GM12878 (cell line): ENCODE measurements around the gene TMEM94. TPM values are rescaled to one million over a fixed set of nuclear protein-coding genes. Genes with fewer than 3 reads are reported as not detected.

Source experiments
- ATAC-seq: fragments of 200-7000 bp; cut with Tn5 transposase; 3 replicates; pipeline ENCODE4 v1.9.1; 2020; ENCODE audit warnings: mild to moderate bottlenecking, moderate library complexity
- BruUV-seq: library from RNA; stranded (reverse); fragments of 400-500 nt; replicated peaks from 2 replicates; lab custom pipeline; 2021; lab: Mats Ljungman, UMichigan
- CTCF ChIA-PET: fragments of 300-600 bp; sonication (Branson Sonifier 250); formaldehyde crosslinking; extraction: SDS; loops from one replicate; lab custom pipeline; 2021; ENCODE audit warnings: inconsistent platforms; lab: Yijun Ruan, JAX
- POLR2A ChIA-PET: fragments of 350-600 bp; formaldehyde crosslinking; extraction: SDS; loops from one replicate; lab custom pipeline; 2021; ENCODE audit warnings: inconsistent platforms; lab: Charles Lee
- RAD21 ChIA-PET: fragments of 300-600 bp; sonication (Branson Sonifier 250); formaldehyde crosslinking; loops from one replicate; lab custom pipeline; 2023; ENCODE audit warnings: antibody characterized with exemption; ENCODE audit not compliant: unreplicated experiment; lab: Charles Lee
- SMC1A ChIA-PET: fragments of 300-600 bp; sonication (Branson Sonifier 250); formaldehyde crosslinking; loops from one replicate; lab custom pipeline; 2023; ENCODE audit not compliant: unreplicated experiment, uncharacterized antibody; lab: Charles Lee
- DNase-seq: peaks from one replicate; pipeline ENCODE4 v3.0.0-alpha.2; 2011; ENCODE audit warnings: low read depth, low spot score
- FAIRE-seq: peaks from 3 replicates; lab custom pipeline; 2011; peaks lifted over from hg19 to GRCh38; lab: Jason Lieb, UNC
- H2AFZ ChIP-seq: 2 replicates; pipeline ENCODE4 v1.6.0; 2011; ENCODE audit warnings: low read depth, low read length, control low read depth; ENCODE audit not compliant: control insufficient read depth
- H3K27ac ChIP-seq: 2 replicates; pipeline ENCODE4 v1.5.1; 2011; ENCODE audit warnings: control low read depth; ENCODE audit not compliant: control insufficient read depth, insufficient read depth
- H3K27me3 ChIP-seq, 2 experiments: replicated peaks in 1 of 2; 2 replicates each; pipeline versions ENCODE4 v1.6.0 to v1.6.1; 2011; ENCODE audit warnings: low read length in 1 of 2; ENCODE audit not compliant: control insufficient read depth in 2 of 2, insufficient read depth in 2 of 2
- H3K36me3 ChIP-seq, 2 experiments: 2 replicates each; pipeline ENCODE4 v1.5.1; 2011; ENCODE audit warnings: low read length in 1 of 2; ENCODE audit not compliant: control insufficient read depth in 2 of 2, insufficient read depth in 2 of 2
- H3K4me1 ChIP-seq: 2 replicates; pipeline ENCODE4 v1.6.1; 2011; ENCODE audit warnings: mild to moderate bottlenecking, low read length, moderate library complexity, mixed read lengths; ENCODE audit not compliant: control insufficient read depth, insufficient read depth
- H3K4me2 ChIP-seq: 2 replicates; pipeline ENCODE4 v1.6.0; 2011; ENCODE audit warnings: control low read depth; ENCODE audit not compliant: control insufficient read depth, insufficient read depth
- H3K4me3 ChIP-seq: fragments of 200-600 bp; sonication (generic); 2 replicates; pipeline ENCODE4 v1.5.1; 2016
- H3K79me2 ChIP-seq: 2 replicates; pipeline ENCODE4 v1.6.0; 2011; ENCODE audit warnings: low read length; ENCODE audit not compliant: control insufficient read depth, insufficient read depth
- H3K9ac ChIP-seq: 2 replicates; pipeline ENCODE4 v1.8.0; 2011; ENCODE audit warnings: low read length, control low read depth, mixed read lengths; ENCODE audit not compliant: control insufficient read depth, insufficient read depth
- H3K9me3 ChIP-seq: replicated peaks from 3 replicates; pipeline ENCODE4 v1.5.1; 2011; ENCODE audit warnings: mild to moderate bottlenecking, low read length; ENCODE audit not compliant: control insufficient read depth, insufficient read depth
- H4K20me1 ChIP-seq: 2 replicates; pipeline ENCODE4 v1.6.0; 2011; ENCODE audit not compliant: control insufficient read depth, insufficient read depth
- BCLAF1 ChIP-seq: fragments of 450-650 bp; IDR thresholded peaks from 2 replicates; pipeline ENCODE4 v1.6.1; 2017; ENCODE audit warnings: antibody characterized with exemption, mild to moderate bottlenecking, moderate library complexity
- CREB1 ChIP-seq: IDR thresholded peaks from 2 replicates; pipeline ENCODE4 v1.6.1; 2012; ENCODE audit warnings: low read depth, mild to moderate bottlenecking, inconsistent platforms
- CREM ChIP-seq: IDR thresholded peaks from 2 replicates; pipeline ENCODE4 v1.6.1; 2014; ENCODE audit warnings: antibody characterized with exemption, low read depth
- HDGF ChIP-seq: fragments of 450-650 bp; IDR thresholded peaks from 2 replicates; pipeline ENCODE4 v1.6.1; 2016; ENCODE audit warnings: antibody characterized with exemption
- MEF2A ChIP-seq: IDR thresholded peaks from 2 replicates; pipeline ENCODE4 v1.6.1; 2011; ENCODE audit warnings: low read depth, mild to moderate bottlenecking, low read length, moderate library complexity; ENCODE audit not compliant: insufficient read depth
- MTA3 ChIP-seq: IDR thresholded peaks from 2 replicates; pipeline ENCODE4 v1.6.1; 2012; ENCODE audit warnings: low read length, inconsistent platforms, borderline replicate concordance
- POU2F2 ChIP-seq: IDR thresholded peaks from 3 replicates; pipeline ENCODE4 v1.6.1; 2011; ENCODE audit warnings: low read depth, mild to moderate bottlenecking, low read length, borderline replicate concordance
- SRF ChIP-seq, 2 experiments: IDR thresholded peaks; 2 replicates each; pipeline ENCODE4 v1.6.1; 2011; ENCODE audit warnings: low read depth in 2 of 2, low read length in 2 of 2, mild to moderate bottlenecking in 1 of 2, moderate library complexity in 1 of 2
- ZNF24 ChIP-seq: fragments of 450-650 bp; IDR thresholded peaks from 2 replicates; pipeline ENCODE4 v1.6.1; 2017; ENCODE audit warnings: antibody characterized with exemption, mild to moderate bottlenecking
- WGBS: methylation state at CpG from one replicate; pipeline ENCODE4 v1.1.6; 2016; ENCODE audit warnings: low lambda C conversion rate; ENCODE audit not compliant: insufficient replicate concordance, insufficient coverage; ENCODE audit errors: missing lambda C conversion rate; 5-methylcytosine and 5-hydroxymethylcytosine counted together
- in situ Hi-C: fragments of 300-500 bp; cut with MboI; formaldehyde crosslinking; loops from 9 replicates; pipeline ENCODE4 v1.14.3; 2018; ENCODE audit warnings: mixed read lengths
- intact Hi-C: fragments of 100-400 bp; cut with micrococcal nuclease; formaldehyde crosslinking; loops from one replicate; pipeline ENCODE4 v1.14.2; 2022; ENCODE audit not compliant: unreplicated experiment
- polyA plus RNA-seq, 11 experiments: library from polyadenylated mRNA; depleted of rRNA in 4 of 11; unstranded in 6 of 11; stranded (reverse) in 5 of 11; fragments of >200 nt; fragmentation: Nextera tagmentation in 4 of 11; fragmentation: Illumina TruSeq in 1 of 11; extraction: Ambion mirVana in 4 of 11; extraction: Trizol in 1 of 11; gene quantifications; 1 replicate in 1 of 11; 2 replicates in 10 of 11; pipeline versions ENCODE4 v1.2.1 to v1.2.3, GENCODE V29; 2011 to 2016; ENCODE audit warnings: inconsistent platforms in 2 of 11, missing spikeins in 2 of 11, low read depth in 1 of 11
- total RNA-seq, 4 experiments: library from RNA; depleted of rRNA in 3 of 4; stranded (reverse); fragments of >200 nt in 3 of 4; fragmentation: Illumina TruSeq in 1 of 4; extraction: Trizol in 1 of 4; gene quantifications; 2 replicates each; pipeline versions ENCODE4 v1.2.1 to v1.2.3, GENCODE V29; 2013 to 2021

Gene TMEM94
- total and polyA plus RNA-seq, 10 of the 15 experiments (the other 5 are each of a cell fraction or from before 2014, with no cell fraction given) = 0.31 to 70.7 (median 24.4) TPM

DNA sequence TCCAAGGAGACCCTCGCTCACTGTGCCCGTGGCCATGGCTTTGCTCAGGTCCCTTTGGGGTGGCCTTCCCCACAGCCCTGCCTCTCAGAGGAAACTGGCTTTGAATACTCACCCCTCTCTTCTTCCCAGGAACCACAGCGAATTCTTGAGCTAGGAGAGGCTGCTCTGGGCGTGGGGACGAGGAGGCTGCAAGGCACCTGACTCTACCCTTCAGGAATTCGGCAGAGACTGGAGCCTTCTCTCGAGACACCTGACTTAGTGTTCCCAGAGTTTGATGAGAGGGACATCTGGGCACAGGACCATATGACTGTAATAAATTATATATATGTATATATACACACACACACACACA, 75.3 kb downstream of the TMEM94 start:
- ChIA-PET SMC1A (no interaction called here), RAD21 (interaction anchor here (0.7 kb wide), 1 partner anchor 216 kb away, joined by 3 read pairs; no protein-coding TSS in a partner anchor), CTCF (no interaction called here), POLR2A (interaction anchor here (0.6 kb wide), 1 partner anchor 125 kb away, joined by 3 read pairs; no protein-coding TSS in a partner anchor)
- Histone ChIP-seq H3K9ac (no peak overlapping the region), H3K27me3 (no peaks in the 10 kb centered on the region), H3K4me3 (no peak overlapping the region), H3K4me2 (no peak overlapping the region), H3K9me3 (no peaks in the 10 kb centered on the region), H2AFZ (no peak overlapping the region), H3K4me1 (peaks cover 11% of the 10 kb centered on the region), H4K20me1 (no peaks in the 10 kb centered on the region), H3K36me3 (no peaks in the 10 kb centered on the region), H3K79me2 (no peaks in the 10 kb centered on the region), H3K27ac (no peak overlapping the region)
- FAIRE-seq (no peak), ATAC-seq (no peak), DNase-seq (no peak)
- intact Hi-C loops = no loop called here
- 57% methylated on average over 7 of the region's 7 CpGs for WGBS
- no peak for TF ChIP-seq BCLAF1
- no peak for TF ChIP-seq HDGF
- no peak for TF ChIP-seq MEF2A
- TF ChIP-seq POU2F2 = no peak
- no peak for TF ChIP-seq CREM
- TF ChIP-seq CREB1 = no peak
- TF ChIP-seq MTA3 = no peak
- TF ChIP-seq ZNF24 = no peak
- no peak for TF ChIP-seq SRF (IDR thresholded peaks at IDR 0.05; ENCODE audit: low read depth in 2 of 2, low read length in 2 of 2)
- in situ Hi-C loops = no loop called here
- no TSS peak for BruUV-seq
